K562 (cell line): ENCODE measurements around the gene HSPB1. TPM values are rescaled to one million over a fixed set of nuclear protein-coding genes. Genes with fewer than 3 reads are reported as not detected.

Source experiments
- ARID2 ChIP-seq: fragments of 450-650 bp; IDR thresholded peaks from 2 replicates; pipeline ENCODE4 v1.6.1; 2017; ENCODE audit warnings: antibody characterized with exemption, mild to moderate bottlenecking
- CCNT2 ChIP-seq: IDR thresholded peaks from 2 replicates; pipeline ENCODE4 v1.6.1; 2011; ENCODE audit warnings: borderline replicate concordance, low read depth, mild to moderate bottlenecking, moderate library complexity, mixed read lengths, low read length; ENCODE audit not compliant: insufficient read length; ENCODE audit errors: extremely low read depth
- CREM ChIP-seq: IDR thresholded peaks from 2 replicates; pipeline ENCODE4 v1.6.1; 2014; ENCODE audit warnings: antibody characterized with exemption, low read depth
- GMEB1 ChIP-seq: fragments of 250-450 bp; sonication (Bioruptor Pico); IDR thresholded peaks from 2 replicates; pipeline ENCODE4 v1.4.0; 2020; ENCODE audit warnings: mild to moderate bottlenecking
- HMG20A ChIP-seq: fragments of 450-650 bp; formaldehyde crosslinking; conservative IDR thresholded peaks from 2 replicates; pipeline ENCODE4 v1.4.0; 2020; ENCODE audit warnings: mild to moderate bottlenecking, mixed read lengths
- KAT7 ChIP-seq: sonication (generic); formaldehyde crosslinking; IDR thresholded peaks from 2 replicates; pipeline ENCODE4 v1.8.0; 2022; ENCODE audit warnings: missing genetic modification reagents, mild to moderate bottlenecking, borderline replicate concordance
- TEAD4 ChIP-seq, 2 experiments: sonication (generic) in 1 of 2; formaldehyde crosslinking in 1 of 2; IDR thresholded peaks; 2 replicates each; pipeline versions ENCODE4 v1.6.1 to v1.8.0; 2012 to 2022; ENCODE audit warnings: borderline replicate concordance in 1 of 2, inconsistent platforms in 1 of 2, low read length in 1 of 2, mild to moderate bottlenecking in 1 of 2, missing genetic modification reagents in 1 of 2
- ZBTB26 ChIP-seq: fragments of 450-650 bp; formaldehyde crosslinking; IDR thresholded peaks from 2 replicates; pipeline ENCODE4 v1.4.0; 2022; ENCODE audit warnings: missing genetic modification characterization
- ZFP91 ChIP-seq: sonication (generic); formaldehyde crosslinking; IDR thresholded peaks from 2 replicates; pipeline ENCODE4 v1.8.0; 2022; ENCODE audit warnings: mild to moderate bottlenecking, missing genetic modification reagents
- ZNF232 ChIP-seq: sonication (generic); formaldehyde crosslinking; IDR thresholded peaks from 2 replicates; pipeline ENCODE4 v1.8.0; 2022; ENCODE audit warnings: mild to moderate bottlenecking, missing genetic modification reagents
- ZNF282 ChIP-seq: sonication (generic); formaldehyde crosslinking; IDR thresholded peaks from 2 replicates; pipeline ENCODE4 v1.8.1; 2023; ENCODE audit warnings: missing genetic modification reagents
- ZNF507 ChIP-seq: conservative IDR thresholded peaks from 2 replicates; pipeline ENCODE4 v1.6.1; 2017; ENCODE audit warnings: missing genetic modification characterization, missing compliant biosample characterization
- ZNF764 ChIP-seq: fragments of 250-450 bp; sonication (Bioruptor Pico); IDR thresholded peaks from 2 replicates; pipeline ENCODE4 v1.4.0; 2020; ENCODE audit warnings: low read depth, mild to moderate bottlenecking, moderate library complexity
- ZNF77 ChIP-seq: fragments of 250-450 bp; sonication (Bioruptor Pico); IDR thresholded peaks from 2 replicates; pipeline ENCODE4 v1.5.0; 2020
- polyA plus RNA-seq, 8 experiments: library from polyadenylated mRNA; depleted of rRNA in 4 of 8; stranded (reverse) in 5 of 8; unstranded in 3 of 8; fragments of >200 nt; fragmentation: Nextera tagmentation in 2 of 8; fragmentation: Illumina TruSeq in 1 of 8; extraction: Ambion mirVana in 2 of 8; extraction: Trizol in 1 of 8; gene quantifications; 2 replicates each; pipeline versions ENCODE4 v1.2.1 to v1.2.3, GENCODE V29; 2011 to 2014; ENCODE audit warnings: inconsistent platforms in 1 of 8, missing spikeins in 1 of 8
- total RNA-seq, 7 experiments: library from RNA; depleted of rRNA in 6 of 7; stranded (reverse); fragments of >200 nt in 6 of 7; fragmentation: Illumina TruSeq in 2 of 7; extraction: Trizol in 2 of 7; gene quantifications; 2 replicates each; pipeline versions ENCODE4 v1.2.1 to v1.2.3, GENCODE V29; 2011 to 2021; ENCODE audit warnings: low replicate concordance in 1 of 7
- TF ChIP-seq, protein P1 (sequence below): sonication (generic); formaldehyde crosslinking; IDR thresholded peaks from 2 replicates; pipeline ENCODE4 v1.4.0; 2020; ENCODE audit warnings: mild to moderate bottlenecking, missing genetic modification reagents
- TF ChIP-seq, protein P2 (sequence below): IDR thresholded peaks from 3 replicates; pipeline ENCODE4 v1.6.1; 2011; ENCODE audit warnings: borderline replicate concordance, mild to moderate bottlenecking, moderate library complexity; ENCODE audit not compliant: insufficient read length; ENCODE audit errors: extremely low read depth

The HSPB1 gene
- total and polyA plus RNA-seq, 9 of the 15 experiments (the other 6 are each of a cell fraction or from before 2014, with no cell fraction given) = 27.1 to 522 (median 138) TPM

GRCh38 chr7:76302347-76303201 lies at the start of gene HSPB1 (continued):
- no peak for TF ChIP-seq ZFP91
- TF ChIP-seq ZNF77 (CRISPR knock-in tag) = no peak
- TF ChIP-seq TEAD4 (IDR thresholded peaks at IDR 0.05; ENCODE audit: low read length) = peak; percentile 39; the same call in 1 of the 2 replicates
- no peak for TF ChIP-seq TEAD4 (CRISPR knock-in tag; IDR thresholded peaks at IDR 0.05; ENCODE audit: borderline replicate concordance)
- no peak for TF ChIP-seq ZNF282 (CRISPR knock-in tag)
- TF ChIP-seq ZNF232 (CRISPR knock-in tag) = peak; percentile 68; the same call in 1 of the 2 replicates
- no peak for TF ChIP-seq ZNF507 (tag)
- TF ChIP-seq, protein P1, sequence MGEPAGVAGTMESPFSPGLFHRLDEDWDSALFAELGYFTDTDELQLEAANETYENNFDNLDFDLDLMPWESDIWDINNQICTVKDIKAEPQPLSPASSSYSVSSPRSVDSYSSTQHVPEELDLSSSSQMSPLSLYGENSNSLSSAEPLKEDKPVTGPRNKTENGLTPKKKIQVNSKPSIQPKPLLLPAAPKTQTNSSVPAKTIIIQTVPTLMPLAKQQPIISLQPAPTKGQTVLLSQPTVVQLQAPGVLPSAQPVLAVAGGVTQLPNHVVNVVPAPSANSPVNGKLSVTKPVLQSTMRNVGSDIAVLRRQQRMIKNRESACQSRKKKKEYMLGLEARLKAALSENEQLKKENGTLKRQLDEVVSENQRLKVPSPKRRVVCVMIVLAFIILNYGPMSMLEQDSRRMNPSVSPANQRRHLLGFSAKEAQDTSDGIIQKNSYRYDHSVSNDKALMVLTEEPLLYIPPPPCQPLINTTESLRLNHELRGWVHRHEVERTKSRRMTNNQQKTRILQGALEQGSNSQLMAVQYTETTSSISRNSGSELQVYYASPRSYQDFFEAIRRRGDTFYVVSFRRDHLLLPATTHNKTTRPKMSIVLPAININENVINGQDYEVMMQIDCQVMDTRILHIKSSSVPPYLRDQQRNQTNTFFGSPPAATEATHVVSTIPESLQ (CRISPR knock-in tag) = peak; percentile 78; the same call in 1 of the 2 replicates
- TF ChIP-seq, protein P2, sequence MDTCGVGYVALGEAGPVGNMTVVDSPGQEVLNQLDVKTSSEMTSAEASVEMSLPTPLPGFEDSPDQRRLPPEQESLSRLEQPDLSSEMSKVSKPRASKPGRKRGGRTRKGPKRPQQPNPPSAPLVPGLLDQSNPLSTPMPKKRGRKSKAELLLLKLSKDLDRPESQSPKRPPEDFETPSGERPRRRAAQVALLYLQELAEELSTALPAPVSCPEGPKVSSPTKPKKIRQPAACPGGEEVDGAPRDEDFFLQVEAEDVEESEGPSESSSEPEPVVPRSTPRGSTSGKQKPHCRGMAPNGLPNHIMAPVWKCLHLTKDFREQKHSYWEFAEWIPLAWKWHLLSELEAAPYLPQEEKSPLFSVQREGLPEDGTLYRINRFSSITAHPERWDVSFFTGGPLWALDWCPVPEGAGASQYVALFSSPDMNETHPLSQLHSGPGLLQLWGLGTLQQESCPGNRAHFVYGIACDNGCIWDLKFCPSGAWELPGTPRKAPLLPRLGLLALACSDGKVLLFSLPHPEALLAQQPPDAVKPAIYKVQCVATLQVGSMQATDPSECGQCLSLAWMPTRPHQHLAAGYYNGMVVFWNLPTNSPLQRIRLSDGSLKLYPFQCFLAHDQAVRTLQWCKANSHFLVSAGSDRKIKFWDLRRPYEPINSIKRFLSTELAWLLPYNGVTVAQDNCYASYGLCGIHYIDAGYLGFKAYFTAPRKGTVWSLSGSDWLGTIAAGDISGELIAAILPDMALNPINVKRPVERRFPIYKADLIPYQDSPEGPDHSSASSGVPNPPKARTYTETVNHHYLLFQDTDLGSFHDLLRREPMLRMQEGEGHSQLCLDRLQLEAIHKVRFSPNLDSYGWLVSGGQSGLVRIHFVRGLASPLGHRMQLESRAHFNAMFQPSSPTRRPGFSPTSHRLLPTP = no peak
- peak; percentile 83 for TF ChIP-seq CCNT2
- peak; percentile 24 for TF ChIP-seq CREM
- peak; percentile 63; the same call in 1 of the 2 replicates for TF ChIP-seq ZBTB26 (CRISPR knock-in tag)
- 0 out of 2 replicates have a peak, but pooled peaks have one; percentile 17 for TF ChIP-seq KAT7 (CRISPR knock-in tag)
- no peak; the same call in 1 of the 2 replicates for TF ChIP-seq GMEB1 (CRISPR knock-in tag)
- no peak for TF ChIP-seq ARID2
- TF ChIP-seq HMG20A (CRISPR knock-in tag) = no peak
- TF ChIP-seq ZNF764 (CRISPR knock-in tag) = no peak
